Activated CD4-positive, alpha-beta memory T cell treated with anti-CD3 and anti-CD28 coated beads, Interleukin-2, amount 10 ng/mL, durations not matched to agents 7 days and 5 days (primary cell): ENCODE results near the gene CEP97. TPM values are rescaled to one million over a fixed set of nuclear protein-coding genes. Genes with fewer than 3 reads are reported as not detected.

Source experiments
- CTCF ChIA-PET: fragments of 350-600 bp; sonication (Branson Sonifier 250); formaldehyde crosslinking; loops from one replicate; lab custom pipeline; 2021; ENCODE audit warnings: antibody characterized with exemption, inconsistent platforms; lab: Charles Lee
- POLR2A ChIA-PET: fragments of 350-600 bp; sonication (Branson Sonifier 250); formaldehyde crosslinking; loops from one replicate; lab custom pipeline; 2021; ENCODE audit warnings: antibody characterized with exemption; lab: Charles Lee
- DNase-seq: peaks from one replicate; pipeline ENCODE4 v3.0.0-alpha.2; 2020
- H3K27ac Mint-ChIP-seq: one replicate; pipeline ENCODE4 v1.8.0; 2021; ENCODE audit warnings: mild to moderate bottlenecking, mixed read lengths
- H3K27me3 Mint-ChIP-seq: one replicate; pipeline ENCODE4 v1.8.0; 2021; ENCODE audit warnings: mixed read lengths
- H3K36me3 Mint-ChIP-seq: one replicate; pipeline ENCODE4 v1.8.0; 2021; ENCODE audit warnings: low read depth, mixed read lengths
- H3K4me1 Mint-ChIP-seq: one replicate; pipeline ENCODE4 v1.8.0; 2021; ENCODE audit warnings: mixed read lengths
- H3K4me3 Mint-ChIP-seq: one replicate; pipeline ENCODE4 v1.8.0; 2021; ENCODE audit warnings: mild to moderate bottlenecking, mixed read lengths
- H3K9me3 Mint-ChIP-seq: one replicate; pipeline ENCODE4 v1.8.0; 2021; ENCODE audit warnings: mixed read lengths
- total RNA-seq, 2 experiments: library from RNA; stranded (reverse); gene quantifications; one replicate each; pipeline ENCODE4 v1.2.3, GENCODE V29; 2021

Gene CEP97
- total RNA-seq, 2 experiments from 2014 or later: 22.7 to 25.8 TPM

DNA sequence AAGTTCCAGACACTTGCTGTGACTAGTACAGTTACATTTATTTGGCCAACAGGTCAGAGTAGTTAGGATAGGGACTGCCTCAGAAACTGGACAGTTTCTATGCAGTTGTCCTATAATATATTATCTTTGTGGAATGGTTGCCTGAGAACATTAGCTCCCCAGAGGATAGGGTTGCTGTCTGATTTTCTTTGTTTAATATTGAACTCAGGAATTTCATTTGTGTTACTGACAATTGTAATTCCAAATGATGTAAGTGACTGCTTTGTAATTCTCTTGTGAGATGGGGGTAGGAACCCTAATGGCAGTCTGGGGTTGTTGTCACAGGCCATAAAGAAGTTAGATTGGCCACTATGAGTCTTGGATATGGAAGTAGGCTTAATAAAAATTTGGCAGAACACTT lies 56.8 kb downstream of the CEP97 start:
- H3K27ac Mint-ChIP-seq: no peak overlapping the region
- ChIA-PET CTCF (interaction anchor here (0.8 kb wide), 1 partner anchor 22 kb away, joined by 3 read pairs; no protein-coding TSS in a partner anchor), POLR2A (interaction anchor here (1.0 kb wide), 2 partner anchors 57 to 277 kb away, joined by 3 read pairs; partner anchors contain the start of gene CEP97)
- no peaks in the 10 kb centered on the region for H3K27me3 Mint-ChIP-seq
- peaks cover 64% of the 10 kb centered on the region for H3K4me1 Mint-ChIP-seq
- no peaks in the 10 kb centered on the region for H3K9me3 Mint-ChIP-seq
- no peak overlapping the region for H3K4me3 Mint-ChIP-seq
- DNase-seq: no peak
- peaks cover 33% of the 10 kb centered on the region for H3K36me3 Mint-ChIP-seq

DNA sequence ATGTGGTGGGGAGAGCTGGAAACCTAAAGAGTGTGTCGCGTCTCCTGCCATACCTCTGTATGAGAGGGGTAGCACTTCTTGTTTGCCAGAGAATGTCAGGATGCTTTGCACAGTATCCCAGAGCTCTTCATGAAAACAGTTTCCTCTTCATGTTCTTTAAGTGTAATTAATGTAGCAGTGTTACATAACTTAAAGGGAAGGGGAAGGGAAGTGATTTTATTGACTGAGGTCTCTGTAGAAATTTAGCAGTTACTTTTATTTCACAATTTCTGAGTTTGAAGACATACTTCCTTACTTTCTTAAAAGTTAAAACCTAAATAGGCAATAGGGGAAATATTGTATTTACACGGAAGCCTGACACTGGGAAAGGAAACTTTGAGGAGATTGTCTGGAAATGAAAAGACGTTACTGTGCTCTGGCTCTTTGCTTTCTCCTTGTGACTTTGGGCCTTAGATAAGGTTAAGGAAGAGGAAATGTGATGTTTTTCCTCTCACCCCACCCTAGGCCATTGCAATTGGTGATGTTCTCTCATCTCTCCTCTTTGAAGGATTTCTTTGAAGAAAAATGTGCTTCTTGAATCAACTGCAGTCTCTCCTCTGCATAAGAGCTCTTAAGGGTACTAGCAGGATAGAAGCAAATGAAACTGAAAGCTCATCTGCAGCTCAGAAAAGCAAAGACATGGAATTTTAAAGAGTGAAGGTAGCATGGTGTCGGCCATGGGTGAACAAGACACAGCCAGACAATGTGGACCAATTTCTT lies 60.6 kb downstream of the CEP97 start:
- no peak for DNase-seq
- CTCF ChIA-PET: interaction anchor here (3.2 kb wide), 1 partner anchor 18 kb away, joined by 18 read pairs; no protein-coding TSS in a partner anchor

DNA sequence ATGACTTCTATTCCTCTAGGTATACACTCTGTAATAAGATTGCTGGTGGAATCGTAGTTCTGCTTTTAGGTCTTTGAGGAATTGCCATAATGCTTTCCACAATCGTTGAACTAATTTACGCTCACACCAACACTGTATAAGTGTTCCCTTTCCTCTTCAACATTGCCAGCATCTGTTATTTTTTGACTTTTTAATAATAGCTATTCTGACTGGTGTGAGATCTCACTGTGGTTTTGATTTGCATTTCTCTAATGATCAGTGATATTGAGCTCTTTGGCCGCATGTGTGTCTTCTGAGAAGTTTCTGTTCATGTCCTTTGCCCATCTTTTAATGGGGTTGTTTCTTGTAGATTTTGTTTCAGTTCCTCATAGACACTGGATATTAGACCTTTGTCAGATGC lies 67.4 kb downstream of the CEP97 start:
- ChIA-PET CTCF (interaction anchor here (1.3 to 4.0 kb wide), 3 partner anchors 11 to 437 kb away, joined by 3 to 22 read pairs (median 4); partner anchors contain the start of gene NXPE3), POLR2A (interaction anchor here (0.9 kb wide), 1 partner anchor 13 kb away, joined by 4 read pairs; the partner anchor contains the start of gene NXPE3)
- Mint-ChIP-seq H3K4me3 (no peak overlapping the region), H3K36me3 (peaks cover 88% of the 10 kb centered on the region), H3K9me3 (peaks cover 14% of the 10 kb centered on the region), H3K27ac (no peak overlapping the region), H3K27me3 (no peaks in the 10 kb centered on the region), H3K4me1 (peaks cover 22% of the 10 kb centered on the region)
- no peak for DNase-seq

More for the DNA sequence above, 60.6 kb downstream of the CEP97 start:
- Mint-ChIP-seq H3K36me3 (peaks cover 68% of the 10 kb centered on the region), H3K4me3 (peak overlapping the region; percentile 23), H3K27ac (peak overlapping the region; percentile 69), H3K27me3 (no peaks in the 10 kb centered on the region), H3K9me3 (no peaks in the 10 kb centered on the region), H3K4me1 (peaks cover 50% of the 10 kb centered on the region)
- POLR2A ChIA-PET: interaction anchor here (1.7 kb wide), 1 partner anchor 60 kb away, joined by 9 read pairs; the partner anchor contains the start of gene CEP97

GRCh38 chr3:101796077-101796680 lies 71.8 kb downstream of the CEP97 start:
- Mint-ChIP-seq H3K27ac (no peak overlapping the region), H3K9me3 (peaks cover 14% of the 10 kb centered on the region), H3K36me3 (peaks cover 68% of the 10 kb centered on the region), H3K4me1 (peaks cover 16% of the 10 kb centered on the region), H3K4me3 (no peak overlapping the region), H3K27me3 (no peaks in the 10 kb centered on the region)
- ChIA-PET POLR2A (no interaction called here), CTCF (interaction anchor here (0.7 to 1.5 kb wide), 5 partner anchors 11 to 462 kb away, joined by 3 to 4 read pairs (median 3); partner anchors contain the start of gene NXPE3)
- no peak for DNase-seq

DNA sequence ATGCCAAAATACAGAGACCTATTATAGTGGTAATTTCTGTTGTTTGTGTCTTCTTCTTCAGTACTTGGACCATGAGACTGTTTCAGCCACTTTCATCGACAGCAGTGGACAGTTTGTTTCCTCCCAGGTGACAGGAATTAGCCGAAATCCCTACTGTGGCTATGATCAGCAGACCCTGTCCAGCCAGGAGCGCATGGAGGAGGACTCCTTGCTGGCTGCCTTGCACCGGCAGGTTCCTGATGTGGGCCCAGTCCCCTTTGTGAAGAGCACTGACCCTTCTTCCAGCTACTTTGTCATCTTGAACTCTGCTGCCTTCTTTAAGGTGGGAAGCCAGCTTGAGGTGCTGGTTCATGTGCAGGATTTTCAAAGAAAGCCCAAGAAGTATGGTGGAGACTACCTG lies 76.8 kb downstream of the CEP97 start:
- ChIA-PET POLR2A (no interaction called here), CTCF (interaction anchor here (2.1 to 12.8 kb wide), 3 partner anchors 22 to 429 kb away, joined by 10 to 136 read pairs (median 25); partner anchors contain the start of gene NXPE3)
- Mint-ChIP-seq H3K36me3 (peaks cover 47% of the 10 kb centered on the region), H3K9me3 (no peaks in the 10 kb centered on the region), H3K4me1 (peaks cover 12% of the 10 kb centered on the region), H3K27me3 (no peaks in the 10 kb centered on the region), H3K27ac (no peak overlapping the region), H3K4me3 (no peak overlapping the region)
- no peak for DNase-seq

DNA sequence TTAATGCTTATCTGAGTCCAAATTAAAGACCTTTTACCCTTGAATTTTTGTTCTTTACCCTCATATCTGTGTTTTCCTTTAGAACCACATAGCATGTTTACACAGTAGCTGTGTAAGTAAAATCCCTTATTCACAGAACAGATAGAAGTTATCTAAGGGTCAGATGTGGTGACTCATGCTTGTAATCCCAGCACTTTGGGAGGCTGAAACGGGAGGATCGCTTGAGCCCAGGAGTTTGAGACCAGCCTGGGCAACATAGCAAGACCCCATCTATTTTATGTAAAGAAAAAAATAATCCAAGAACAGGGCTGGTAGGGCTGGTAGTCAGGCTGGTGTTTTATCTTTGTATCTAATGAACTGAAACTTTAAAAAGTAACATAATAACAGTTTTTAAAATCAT lies 77.8 kb downstream of the CEP97 start:
- no peak overlapping the region for H3K27ac Mint-ChIP-seq

GRCh38 chr3:101803173-101803782 lies 78.9 kb downstream of the CEP97 start:
- H3K9me3 Mint-ChIP-seq: no peaks in the 10 kb centered on the region
- POLR2A ChIA-PET: interaction anchor here (2.0 kb wide), 1 partner anchor 422 kb away, joined by 5 read pairs; no protein-coding TSS in a partner anchor
- H3K27me3 Mint-ChIP-seq: no peaks in the 10 kb centered on the region
- H3K4me1 Mint-ChIP-seq: peaks cover 16% of the 10 kb centered on the region
- no peak overlapping the region for H3K4me3 Mint-ChIP-seq
- CTCF ChIA-PET: interaction anchor here (0.6 to 12.8 kb wide), 29 partner anchors 9 to 733 kb away, joined by 3 to 136 read pairs (median 5); partner anchors contain the start of genes NFKBIZ, NXPE3 and RPL24
- H3K36me3 Mint-ChIP-seq: peaks cover 39% of the 10 kb centered on the region
- DNase-seq: peak; percentile 55
- H3K27ac Mint-ChIP-seq: peak overlapping the region; percentile 15

More for the DNA sequence above, 77.8 kb downstream of the CEP97 start:
- Mint-ChIP-seq H3K36me3 (peaks cover 39% of the 10 kb centered on the region), H3K9me3 (no peaks in the 10 kb centered on the region), H3K27me3 (no peaks in the 10 kb centered on the region), H3K4me1 (peaks cover 8% of the 10 kb centered on the region), H3K4me3 (no peak overlapping the region)
- CTCF ChIA-PET: interaction anchor here (0.8 to 12.8 kb wide), 20 partner anchors 8 to 734 kb away, joined by 3 to 136 read pairs (median 6); partner anchors contain the start of genes NFKBIZ, NXPE3 and RPL24
- DNase-seq: no peak
- POLR2A ChIA-PET: interaction anchor here (0.6 to 2.0 kb wide), 2 partner anchors 136 to 423 kb away, joined by 3 to 5 read pairs; no protein-coding TSS in a partner anchor

DNA sequence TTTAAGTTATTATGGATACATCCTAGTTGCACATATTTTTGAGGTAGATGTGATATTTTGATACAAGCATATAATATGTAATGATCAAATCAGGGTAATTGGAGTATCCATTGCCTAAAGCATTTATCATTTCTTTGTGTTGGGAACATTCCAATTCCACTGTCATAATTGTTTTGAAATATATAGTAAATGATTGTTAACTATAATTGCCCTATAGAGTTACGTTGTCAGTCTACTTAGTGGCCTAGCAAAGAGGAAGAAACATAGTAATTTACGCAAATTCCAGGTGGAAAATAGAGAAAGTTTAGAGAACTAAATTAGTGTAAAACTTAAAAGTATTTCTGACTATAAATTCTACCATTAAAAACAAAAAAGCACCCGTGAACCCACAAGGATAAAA lies 79.5 kb downstream of the CEP97 start:
- POLR2A ChIA-PET: interaction anchor here (1.0 to 2.0 kb wide), 2 partner anchors 46 to 421 kb away, joined by 4 to 5 read pairs; partner anchors contain the start of gene NFKBIZ
- Mint-ChIP-seq H3K36me3 (peaks cover 40% of the 10 kb centered on the region), H3K27me3 (no peaks in the 10 kb centered on the region), H3K9me3 (no peaks in the 10 kb centered on the region), H3K4me1 (peaks cover 21% of the 10 kb centered on the region), H3K4me3 (no peak overlapping the region), H3K27ac (no peak overlapping the region)
- CTCF ChIA-PET: interaction anchor here (1.2 to 12.8 kb wide), 7 partner anchors 8 to 426 kb away, joined by 3 to 215 read pairs (median 20); no protein-coding TSS in a partner anchor
- DNase-seq: no peak

- ChIA-PET CTCF (interaction anchor here (0.5 to 12.8 kb wide), 8 partner anchors 8 to 471 kb away, joined by 3 to 215 read pairs (median 4); no protein-coding TSS in a partner anchor), POLR2A (no interaction called here)
- Mint-ChIP-seq H3K36me3 (peaks cover 35% of the 10 kb centered on the region), H3K4me1 (peaks cover 44% of the 10 kb centered on the region), H3K27ac (no peak overlapping the region), H3K27me3 (no peaks in the 10 kb centered on the region), H3K9me3 (no peaks in the 10 kb centered on the region), H3K4me3 (no peak overlapping the region)
- DNase-seq: no peak
Observed at GRCh38 chr3:101806491-101806890, 82.1 kb downstream of the CEP97 start.

GRCh38 chr3:101807888-101808287 lies 83.5 kb downstream of the CEP97 start:
- H3K4me3 Mint-ChIP-seq: no peak overlapping the region
- peaks cover 29% of the 10 kb centered on the region for H3K36me3 Mint-ChIP-seq
- H3K4me1 Mint-ChIP-seq: peaks cover 52% of the 10 kb centered on the region
- H3K27ac Mint-ChIP-seq: no peak overlapping the region
- no peaks in the 10 kb centered on the region for H3K9me3 Mint-ChIP-seq
- no peaks in the 10 kb centered on the region for H3K27me3 Mint-ChIP-seq
- ChIA-PET POLR2A (interaction anchor here (1.1 to 5.3 kb wide), 3 partner anchors 15 to 417 kb away, joined by 3 to 18 read pairs (median 3); no protein-coding TSS in a partner anchor), CTCF (interaction anchor here (1.4 to 12.8 kb wide), 5 partner anchors 9 to 728 kb away, joined by 3 to 215 read pairs (median 7); no protein-coding TSS in a partner anchor)
- no peak for DNase-seq

DNA sequence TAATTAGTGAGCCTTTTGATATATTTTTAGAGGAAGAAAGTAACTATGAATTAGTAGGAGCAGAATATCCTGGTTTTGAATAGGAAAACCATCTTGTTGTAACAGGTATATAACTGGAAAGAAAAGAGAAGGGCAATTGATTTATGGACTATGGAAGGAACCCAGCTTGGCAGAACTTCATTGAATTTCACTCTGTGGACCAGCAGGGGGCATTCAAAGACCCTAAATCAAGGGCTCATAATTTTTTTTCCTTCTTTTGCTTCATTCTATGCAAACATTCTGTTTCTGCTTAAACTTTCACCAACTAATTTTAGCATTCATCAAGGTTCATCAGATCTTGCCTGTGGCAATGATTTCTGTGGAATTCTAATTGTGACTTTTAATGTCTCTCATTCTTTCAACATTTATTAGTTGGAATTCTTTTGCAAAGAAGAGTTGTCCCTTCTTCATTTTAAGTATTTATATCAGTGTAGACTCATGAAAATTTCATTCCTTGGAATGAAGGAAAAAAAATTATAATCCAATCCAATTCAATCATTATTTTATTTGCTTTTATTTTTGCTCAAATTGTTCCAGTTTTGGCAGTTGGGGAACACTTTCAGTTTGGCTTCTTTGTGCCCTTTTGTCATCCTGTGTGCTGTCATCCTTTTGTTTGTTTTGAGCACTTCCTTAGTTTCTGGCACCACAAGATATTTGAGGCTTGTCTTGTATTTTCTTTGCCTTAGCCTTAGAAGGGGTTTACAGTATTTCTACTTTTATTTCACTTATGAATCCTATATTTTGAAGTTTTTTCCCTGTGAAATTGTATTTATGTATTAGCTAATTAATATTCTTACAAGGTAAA lies 85.0 kb downstream of the CEP97 start:
- H3K27me3 Mint-ChIP-seq: no peaks in the 10 kb centered on the region

More for the DNA sequence above, 85.0 kb downstream of the CEP97 start:
- H3K4me1 Mint-ChIP-seq: peaks cover 59% of the 10 kb centered on the region
- ChIA-PET POLR2A (interaction anchor here (0.9 to 5.3 kb wide), 4 partner anchors 13 to 416 kb away, joined by 4 to 25 read pairs (median 11); partner anchors contain the start of gene NFKBIZ), CTCF (interaction anchor here (0.9 to 12.8 kb wide), 5 partner anchors 13 to 421 kb away, joined by 3 to 215 read pairs (median 6); no protein-coding TSS in a partner anchor)
- no peak overlapping the region for H3K27ac Mint-ChIP-seq
- no peak for DNase-seq
- H3K36me3 Mint-ChIP-seq: peaks cover 16% of the 10 kb centered on the region
- H3K4me3 Mint-ChIP-seq: no peak overlapping the region
- H3K9me3 Mint-ChIP-seq: no peaks in the 10 kb centered on the region
